ENCODE results near the gene IGSF3. TPM values are rescaled to one million over a fixed set of nuclear protein-coding genes. Genes with fewer than 3 reads are reported as not detected.

The IGSF3 gene
- total RNA-seq, 1 donor from 2014 or later: 34.8 TPM

GRCh38 chr1:116587501-116588227 is 79.9 kb downstream of the IGSF3 start:
- TF ChIP-seq CTCF (IDR thresholded peaks at IDR 0.05; ENCODE audit: insufficient read depth, low read length, poor library complexity, severe bottlenecking): no peak
- no peak for DNase-seq (ENCODE audit: low read depth)
- Histone ChIP-seq H3K4me3 (ENCODE audit: low read depth, low read length) (no peak overlapping the region), H3K27me3 (ENCODE audit: control insufficient read depth, insufficient read depth, low read length) (no peaks in the 10 kb centered on the region), H3K36me3 (ENCODE audit: control insufficient read depth, insufficient read depth, low read length) (no peaks in the 10 kb centered on the region)

- DNase-seq (ENCODE audit: low read depth): no peak
- no peaks in the 10 kb centered on the region for H3K27me3 ChIP-seq (ENCODE audit: control insufficient read depth, insufficient read depth, low read length)
- H3K4me3 ChIP-seq (ENCODE audit: low read depth, low read length): no peak overlapping the region
- TF ChIP-seq CTCF (IDR thresholded peaks at IDR 0.05; ENCODE audit: insufficient read depth, low read length, poor library complexity, severe bottlenecking): no peak
- H3K36me3 ChIP-seq (ENCODE audit: control insufficient read depth, insufficient read depth, low read length): no peaks in the 10 kb centered on the region
Measured at GRCh38 chr1:116586741-116587143, 80.8 kb downstream of the IGSF3 start.

- Histone ChIP-seq H3K36me3 (ENCODE audit: control insufficient read depth, insufficient read depth, low read length) (no peaks in the 10 kb centered on the region), H3K4me3 (ENCODE audit: low read depth, low read length) (no peak overlapping the region), H3K27me3 (ENCODE audit: control insufficient read depth, insufficient read depth, low read length) (no peaks in the 10 kb centered on the region)
- DNase-seq (ENCODE audit: low read depth): no peak
- TF ChIP-seq CTCF (IDR thresholded peaks at IDR 0.05; ENCODE audit: insufficient read depth, low read length, poor library complexity, severe bottlenecking): no peak
Measured at GRCh38 chr1:116585886-116586285, 81.6 kb downstream of the IGSF3 start.

GRCh38 chr1:116581323-116581885 is 86.1 kb downstream of the IGSF3 start:
- no peak for DNase-seq (ENCODE audit: low read depth)
- no peak for TF ChIP-seq CTCF (IDR thresholded peaks at IDR 0.05; ENCODE audit: insufficient read depth, low read length, poor library complexity, severe bottlenecking)
- H3K4me3 ChIP-seq (ENCODE audit: low read depth, low read length): no peak overlapping the region
- H3K27me3 ChIP-seq (ENCODE audit: control insufficient read depth, insufficient read depth, low read length): no peaks in the 10 kb centered on the region
- H3K36me3 ChIP-seq (ENCODE audit: control insufficient read depth, insufficient read depth, low read length): no peaks in the 10 kb centered on the region

- H3K36me3 ChIP-seq (ENCODE audit: control insufficient read depth, insufficient read depth, low read length): no peaks in the 10 kb centered on the region
- no peak for DNase-seq (ENCODE audit: low read depth)
- no peak for TF ChIP-seq CTCF (IDR thresholded peaks at IDR 0.05; ENCODE audit: insufficient read depth, low read length, poor library complexity, severe bottlenecking)
- no peak overlapping the region for H3K4me3 ChIP-seq (ENCODE audit: low read depth, low read length)
- H3K27me3 ChIP-seq (ENCODE audit: control insufficient read depth, insufficient read depth, low read length): no peaks in the 10 kb centered on the region
Measured at GRCh38 chr1:116580446-116581322, 86.8 kb downstream of the IGSF3 start.

Data from kidney epithelial cell (primary cell).